HG03460 (cell line): ENCODE measurements around the gene NKX2-3.

Experiments used
- ATAC-seq: cut with Tn5 transposase; IDR thresholded peaks from one replicate; pipeline ENCODE4 v1.9.1; 2021; ENCODE audit not compliant: unreplicated experiment

The NKX2-3 gene

GRCh38 chr10:99537989-99538917 is 5.5 kb downstream of the NKX2-3 start:
- ATAC-seq: no peak

- no peak for ATAC-seq
Observed at GRCh38 chr10:99539120-99539519, 6.4 kb downstream of the NKX2-3 start.

- ATAC-seq: no peak
Observed at GRCh38 chr10:99539820-99540219, 7.1 kb downstream of the NKX2-3 start.

GRCh38 chr10:99540306-99540656 is 7.5 kb downstream of the NKX2-3 start:
- no peak for ATAC-seq

GRCh38 chr10:99540657-99541531 is 8.2 kb downstream of the NKX2-3 start:
- ATAC-seq: peak; percentile 73

- no peak for ATAC-seq
Observed at GRCh38 chr10:99544322-99544721, 11.6 kb downstream of the NKX2-3 start.

GRCh38 chr10:99548041-99548530 is 15.3 kb downstream of the NKX2-3 start:
- ATAC-seq: no peak

- ATAC-seq: no peak
Observed at GRCh38 chr10:99551158-99551557, 18.4 kb downstream of the NKX2-3 start.

- no peak for ATAC-seq
Observed at GRCh38 chr10:99551616-99552015, 18.9 kb downstream of the NKX2-3 start.

- no peak for ATAC-seq
Observed at GRCh38 chr10:99555371-99555770, 22.6 kb downstream of the NKX2-3 start.

- peak; percentile 83 for ATAC-seq
Observed at GRCh38 chr10:99555825-99556523, 23.2 kb downstream of the NKX2-3 start.

- ATAC-seq: no peak
Observed at GRCh38 chr10:99557044-99557443, 24.3 kb downstream of the NKX2-3 start.

- no peak for ATAC-seq
Observed at GRCh38 chr10:99558708-99559107, 26.0 kb downstream of the NKX2-3 start.

- no peak for ATAC-seq
Observed at GRCh38 chr10:99560277-99561126, 27.8 kb downstream of the NKX2-3 start.

GRCh38 chr10:99562631-99563030 is 29.9 kb downstream of the NKX2-3 start:
- ATAC-seq: no peak

GRCh38 chr10:99564361-99564760 is 31.6 kb downstream of the NKX2-3 start:
- no peak for ATAC-seq

GRCh38 chr10:99565166-99565565 is 32.4 kb downstream of the NKX2-3 start:
- no peak for ATAC-seq

- no peak for ATAC-seq
Observed at GRCh38 chr10:99569253-99569939, 36.7 kb downstream of the NKX2-3 start.

- no peak for ATAC-seq
Observed at GRCh38 chr10:99569961-99570360, 37.2 kb downstream of the NKX2-3 start.

GRCh38 chr10:99571816-99572215 is 39.1 kb downstream of the NKX2-3 start:
- no peak for ATAC-seq
